WTC11 (cell line): Measurements from ENCODE around the gene ASB2. TPM values are rescaled to one million over a fixed set of nuclear protein-coding genes. Genes with fewer than 3 reads are reported as not detected.

Source experiments
- ATAC-seq: fragments of 200-7000 bp; cut with Tn5 transposase; 2 replicates; pipeline ENCODE4 v1.10.0; 2021; ENCODE audit warnings: mild to moderate bottlenecking, moderate library complexity
- CTCF ChIA-PET: fragments of 300-600 bp; sonication (Branson Sonifier 250); formaldehyde crosslinking; loops from one replicate; lab custom pipeline; 2021; ENCODE audit warnings: antibody characterized with exemption; lab: Charles Lee
- POLR2A ChIA-PET: fragments of 350-600 bp; sonication (Branson Sonifier 250); formaldehyde crosslinking; loops from one replicate; lab custom pipeline; 2021; ENCODE audit warnings: antibody characterized with exemption; lab: Charles Lee
- DNase-seq: peaks from one replicate; pipeline ENCODE4 v3.0.0; 2021; ENCODE audit warnings: low spot score
- H3K27ac Mint-ChIP-seq: 2 replicates; pipeline ENCODE4 v1.8.0; 2021; ENCODE audit warnings: mixed read lengths
- H3K27me3 Mint-ChIP-seq: 2 replicates; pipeline ENCODE4 v1.8.0; 2021; ENCODE audit warnings: low read depth, mild to moderate bottlenecking, moderate library complexity, mixed read lengths
- H3K36me3 Mint-ChIP-seq: 2 replicates; pipeline ENCODE4 v1.8.0; 2021; ENCODE audit warnings: mixed read lengths
- H3K4me1 Mint-ChIP-seq: 2 replicates; pipeline ENCODE4 v1.8.0; 2022; ENCODE audit warnings: mixed read lengths
- H3K4me3 Mint-ChIP-seq: 2 replicates; pipeline ENCODE4 v1.8.0; 2021; ENCODE audit warnings: mild to moderate bottlenecking, moderate library complexity, mixed read lengths
- H3K9me3 Mint-ChIP-seq: 2 replicates; pipeline ENCODE4 v1.8.0; 2021; ENCODE audit warnings: mixed read lengths
- CREB1 ChIP-seq: sonication (generic); formaldehyde crosslinking; IDR thresholded peaks from 2 replicates; pipeline ENCODE4 v1.8.0; 2023; ENCODE audit warnings: mild to moderate bottlenecking, missing genetic modification reagents
- E2F1 ChIP-seq: sonication (generic); formaldehyde crosslinking; IDR thresholded peaks from 2 replicates; pipeline ENCODE4 v1.8.0; 2022; ENCODE audit warnings: mild to moderate bottlenecking, missing genetic modification reagents
- ELF4 ChIP-seq: sonication (generic); formaldehyde crosslinking; IDR thresholded peaks from 2 replicates; pipeline ENCODE4 v1.8.1; 2022; ENCODE audit warnings: low read depth, mild to moderate bottlenecking, moderate library complexity, missing genetic modification reagents
- ETV6 ChIP-seq: sonication (generic); formaldehyde crosslinking; IDR thresholded peaks from 2 replicates; pipeline ENCODE4 v1.8.1; 2022; ENCODE audit warnings: mild to moderate bottlenecking, missing genetic modification reagents
- FOXJ3 ChIP-seq: sonication (generic); formaldehyde crosslinking; IDR thresholded peaks from 2 replicates; pipeline ENCODE4 v1.9.0; 2021; ENCODE audit warnings: missing genetic modification reagents, mild to moderate bottlenecking, borderline replicate concordance
- FOXP4 ChIP-seq: sonication (generic); formaldehyde crosslinking; IDR thresholded peaks from 2 replicates; pipeline ENCODE4 v1.8.0; 2022; ENCODE audit warnings: mild to moderate bottlenecking, missing genetic modification reagents
- HMGA2 ChIP-seq: fragments of 250-450 bp; sonication (Bioruptor Pico); IDR thresholded peaks from 2 replicates; pipeline ENCODE4 v1.4.0; 2021; ENCODE audit warnings: mild to moderate bottlenecking, moderate library complexity
- MAX ChIP-seq: sonication (generic); formaldehyde crosslinking; IDR thresholded peaks from 2 replicates; pipeline ENCODE4 v1.8.0; 2022; ENCODE audit warnings: mild to moderate bottlenecking, missing genetic modification reagents
- NFE2L1 ChIP-seq: sonication (generic); formaldehyde crosslinking; IDR thresholded peaks from 2 replicates; pipeline ENCODE4 v1.8.1; 2023; ENCODE audit warnings: missing genetic modification reagents
- NFYB ChIP-seq: sonication (generic); formaldehyde crosslinking; conservative IDR thresholded peaks from 2 replicates; pipeline ENCODE4 v1.8.0; 2022; ENCODE audit warnings: low read depth, missing genetic modification reagents
- NR1H2 ChIP-seq: sonication (generic); formaldehyde crosslinking; IDR thresholded peaks from 2 replicates; pipeline ENCODE4 v1.9.0; 2021; ENCODE audit warnings: mild to moderate bottlenecking, moderate library complexity, missing genetic modification reagents
- PRRX2 ChIP-seq: fragments of 250-450 bp; sonication (Bioruptor Pico); IDR thresholded peaks from 2 replicates; pipeline ENCODE4 v1.8.0; 2021; ENCODE audit warnings: mild to moderate bottlenecking
- TEAD1 ChIP-seq: sonication (generic); formaldehyde crosslinking; IDR thresholded peaks from 2 replicates; pipeline ENCODE4 v1.8.0; 2022; ENCODE audit warnings: mild to moderate bottlenecking, missing genetic modification reagents
- TEAD4 ChIP-seq: sonication (generic); formaldehyde crosslinking; IDR thresholded peaks from 2 replicates; pipeline ENCODE4 v1.8.0; 2022; ENCODE audit warnings: mild to moderate bottlenecking, missing genetic modification reagents
- ZBTB21 ChIP-seq: sonication (generic); formaldehyde crosslinking; IDR thresholded peaks from 2 replicates; pipeline ENCODE4 v1.8.1; 2023; ENCODE audit warnings: mild to moderate bottlenecking, missing genetic modification reagents, borderline replicate concordance
- ZNF121 ChIP-seq: sonication (generic); formaldehyde crosslinking; IDR thresholded peaks from 2 replicates; pipeline ENCODE4 v1.8.0; 2023; ENCODE audit warnings: missing genetic modification reagents
- ZNF232 ChIP-seq: sonication (generic); formaldehyde crosslinking; IDR thresholded peaks from 2 replicates; pipeline ENCODE4 v1.8.0; 2022; ENCODE audit warnings: mild to moderate bottlenecking, missing genetic modification reagents
- total RNA-seq: library from RNA; stranded (reverse); gene quantifications from 3 replicates; pipeline ENCODE4 v1.2.3, GENCODE V29; 2021
- TF ChIP-seq, protein P1 (sequence below): sonication (generic); formaldehyde crosslinking; IDR thresholded peaks from 2 replicates; pipeline ENCODE4 v1.8.0; 2022; ENCODE audit warnings: missing genetic modification reagents
- TF ChIP-seq, protein P2 (sequence below): sonication (generic); formaldehyde crosslinking; IDR thresholded peaks from 2 replicates; pipeline ENCODE4 v1.8.1; 2022; ENCODE audit warnings: low read depth, mild to moderate bottlenecking, moderate library complexity, missing genetic modification reagents, borderline replicate concordance
- TF ChIP-seq, protein P3 (sequence below): sonication (generic); formaldehyde crosslinking; IDR thresholded peaks from 2 replicates; pipeline ENCODE4 v1.8.1; 2022; ENCODE audit warnings: mild to moderate bottlenecking, missing genetic modification reagents, moderate library complexity, borderline replicate concordance

The ASB2 gene
- total RNA-seq, 1 experiment from 2014 or later: 0.37 TPM

DNA sequence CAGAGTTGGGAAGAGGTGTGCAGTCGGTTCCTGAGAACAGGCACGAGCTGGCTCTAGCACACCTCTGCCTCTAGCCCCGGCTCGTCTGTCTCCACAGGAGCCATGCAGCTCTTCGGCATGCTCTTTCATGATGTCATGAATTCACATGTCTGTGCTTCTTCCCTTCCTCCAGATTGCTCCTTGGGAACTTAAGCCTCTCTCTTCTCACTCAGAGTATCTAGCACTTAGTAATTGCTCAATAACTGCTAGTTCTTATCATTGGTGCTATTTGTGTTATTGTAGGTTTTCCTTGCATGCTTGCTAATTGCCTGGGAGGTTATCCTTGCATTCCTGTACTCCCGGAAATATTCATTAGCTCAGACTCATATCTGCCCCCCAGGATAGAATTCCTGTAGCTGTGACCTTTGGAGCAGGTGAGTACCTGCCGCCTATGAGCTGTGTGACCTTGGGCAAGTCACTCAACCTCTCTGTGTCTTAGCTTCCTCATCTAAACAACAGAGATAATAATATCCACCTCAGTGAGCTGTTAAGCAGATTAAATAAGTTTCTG is 29.8 kb downstream of the ASB2 start:
- ChIA-PET CTCF (interaction anchor here (0.7 to 1.3 kb wide), 2 partner anchors 10 to 43 kb away, joined by 3 to 4 read pairs; no protein-coding TSS in a partner anchor), POLR2A (no interaction called here)
- Mint-ChIP-seq H3K4me3 (no peak overlapping the region), H3K36me3 (no peaks in the 10 kb centered on the region), H3K27me3 (no peaks in the 10 kb centered on the region), H3K27ac (no peak overlapping the region), H3K4me1 (peaks cover 3% of the 10 kb centered on the region), H3K9me3 (no peaks in the 10 kb centered on the region)
- ATAC-seq (no peak), DNase-seq (no peak)
- TF ChIP-seq ZNF232 (no peak), CREB1 (CRISPR knock-in tag) (no peak), ZNF121 (CRISPR knock-in tag) (no peak), ETV6 (CRISPR knock-in tag) (no peak), FOXP4 (CRISPR knock-in tag) (no peak), TEAD1 (CRISPR knock-in tag) (no peak), ELF4 (CRISPR knock-in tag) (no peak), NFYB (CRISPR knock-in tag) (no peak), FOXJ3 (CRISPR knock-in tag) (no peak), TEAD4 (CRISPR knock-in tag) (no peak), HMGA2 (CRISPR knock-in tag) (no peak), PRRX2 (CRISPR knock-in tag) (no peak), NR1H2 (CRISPR knock-in tag) (no peak)
- TF ChIP-seq, protein P1, sequence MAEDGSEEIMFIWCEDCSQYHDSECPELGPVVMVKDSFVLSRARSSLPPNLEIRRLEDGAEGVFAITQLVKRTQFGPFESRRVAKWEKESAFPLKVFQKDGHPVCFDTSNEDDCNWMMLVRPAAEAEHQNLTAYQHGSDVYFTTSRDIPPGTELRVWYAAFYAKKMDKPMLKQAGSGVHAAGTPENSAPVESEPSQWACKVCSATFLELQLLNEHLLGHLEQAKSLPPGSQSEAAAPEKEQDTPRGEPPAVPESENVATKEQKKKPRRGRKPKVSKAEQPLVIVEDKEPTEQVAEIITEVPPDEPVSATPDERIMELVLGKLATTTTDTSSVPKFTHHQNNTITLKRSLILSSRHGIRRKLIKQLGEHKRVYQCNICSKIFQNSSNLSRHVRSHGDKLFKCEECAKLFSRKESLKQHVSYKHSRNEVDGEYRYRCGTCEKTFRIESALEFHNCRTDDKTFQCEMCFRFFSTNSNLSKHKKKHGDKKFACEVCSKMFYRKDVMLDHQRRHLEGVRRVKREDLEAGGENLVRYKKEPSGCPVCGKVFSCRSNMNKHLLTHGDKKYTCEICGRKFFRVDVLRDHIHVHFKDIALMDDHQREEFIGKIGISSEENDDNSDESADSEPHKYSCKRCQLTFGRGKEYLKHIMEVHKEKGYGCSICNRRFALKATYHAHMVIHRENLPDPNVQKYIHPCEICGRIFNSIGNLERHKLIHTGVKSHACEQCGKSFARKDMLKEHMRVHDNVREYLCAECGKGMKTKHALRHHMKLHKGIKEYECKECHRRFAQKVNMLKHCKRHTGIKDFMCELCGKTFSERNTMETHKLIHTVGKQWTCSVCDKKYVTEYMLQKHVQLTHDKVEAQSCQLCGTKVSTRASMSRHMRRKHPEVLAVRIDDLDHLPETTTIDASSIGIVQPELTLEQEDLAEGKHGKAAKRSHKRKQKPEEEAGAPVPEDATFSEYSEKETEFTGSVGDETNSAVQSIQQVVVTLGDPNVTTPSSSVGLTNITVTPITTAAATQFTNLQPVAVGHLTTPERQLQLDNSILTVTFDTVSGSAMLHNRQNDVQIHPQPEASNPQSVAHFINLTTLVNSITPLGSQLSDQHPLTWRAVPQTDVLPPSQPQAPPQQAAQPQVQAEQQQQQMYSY (CRISPR knock-in tag): no peak
- TF ChIP-seq, protein P2, sequence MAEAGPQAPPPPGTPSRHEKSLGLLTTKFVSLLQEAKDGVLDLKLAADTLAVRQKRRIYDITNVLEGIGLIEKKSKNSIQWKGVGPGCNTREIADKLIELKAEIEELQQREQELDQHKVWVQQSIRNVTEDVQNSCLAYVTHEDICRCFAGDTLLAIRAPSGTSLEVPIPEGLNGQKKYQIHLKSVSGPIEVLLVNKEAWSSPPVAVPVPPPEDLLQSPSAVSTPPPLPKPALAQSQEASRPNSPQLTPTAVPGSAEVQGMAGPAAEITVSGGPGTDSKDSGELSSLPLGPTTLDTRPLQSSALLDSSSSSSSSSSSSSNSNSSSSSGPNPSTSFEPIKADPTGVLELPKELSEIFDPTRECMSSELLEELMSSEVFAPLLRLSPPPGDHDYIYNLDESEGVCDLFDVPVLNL: no peak
- TF ChIP-seq, protein P3, sequence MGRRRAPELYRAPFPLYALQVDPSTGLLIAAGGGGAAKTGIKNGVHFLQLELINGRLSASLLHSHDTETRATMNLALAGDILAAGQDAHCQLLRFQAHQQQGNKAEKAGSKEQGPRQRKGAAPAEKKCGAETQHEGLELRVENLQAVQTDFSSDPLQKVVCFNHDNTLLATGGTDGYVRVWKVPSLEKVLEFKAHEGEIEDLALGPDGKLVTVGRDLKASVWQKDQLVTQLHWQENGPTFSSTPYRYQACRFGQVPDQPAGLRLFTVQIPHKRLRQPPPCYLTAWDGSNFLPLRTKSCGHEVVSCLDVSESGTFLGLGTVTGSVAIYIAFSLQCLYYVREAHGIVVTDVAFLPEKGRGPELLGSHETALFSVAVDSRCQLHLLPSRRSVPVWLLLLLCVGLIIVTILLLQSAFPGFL (CRISPR knock-in tag): no peak

DNA sequence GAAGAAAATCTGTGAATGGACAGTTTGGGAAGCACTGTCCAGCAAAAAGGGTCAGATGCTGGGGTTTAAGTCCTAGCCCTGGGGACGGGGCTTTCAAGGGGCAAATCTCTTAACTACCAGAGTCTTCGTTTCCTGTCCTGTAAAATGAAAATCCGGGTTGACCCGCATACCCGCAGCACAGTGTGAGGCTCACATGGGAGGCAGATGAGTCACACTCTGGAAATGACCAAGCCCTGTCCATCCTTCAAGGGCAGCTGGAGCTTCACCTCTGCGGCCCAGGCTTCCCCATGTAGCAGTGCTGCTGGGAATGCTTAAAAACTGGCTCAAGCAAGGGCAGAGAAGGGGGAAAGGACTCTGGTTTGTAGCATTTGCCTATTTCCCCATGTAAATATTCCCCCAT is 30.3 kb downstream of the ASB2 start:
- CTCF ChIA-PET: interaction anchor here (0.7 to 1.6 kb wide), 3 partner anchors 43 to 56 kb away, joined by 3 read pairs; no protein-coding TSS in a partner anchor

More for the DNA sequence above, 30.3 kb downstream of the ASB2 start:
- ATAC-seq: no peak
- H3K27ac Mint-ChIP-seq: no peak overlapping the region
- peaks cover 8% of the 10 kb centered on the region for H3K4me1 Mint-ChIP-seq
- DNase-seq: no peak
- H3K9me3 Mint-ChIP-seq: no peaks in the 10 kb centered on the region
- H3K4me3 Mint-ChIP-seq: no peak overlapping the region
- no peaks in the 10 kb centered on the region for H3K27me3 Mint-ChIP-seq
- TF ChIP-seq E2F1: no peak
- TF ChIP-seq MAX: no peak
- TF ChIP-seq ZBTB21: no peak
- TF ChIP-seq ZNF121 (CRISPR knock-in tag): no peak
- TF ChIP-seq NFE2L1 (CRISPR knock-in tag): no peak
- POLR2A ChIA-PET: no interaction called here
- H3K36me3 Mint-ChIP-seq: no peaks in the 10 kb centered on the region
